Osteoblast (primary cell): ENCODE results near the gene UBE2D3. TPM values are rescaled to one million over a fixed set of nuclear protein-coding genes. Genes with fewer than 3 reads are reported as not detected.

Experiments
- DNase-seq: peaks from one replicate; pipeline ENCODE4 v3.0.0; 2011; ENCODE audit warnings: low spot score, mixed read lengths; ENCODE audit not compliant: insufficient read length; ENCODE audit errors: missing footprints
- H2AFZ ChIP-seq: 2 replicates; pipeline ENCODE4 v1.6.0; 2011; ENCODE audit warnings: mild to moderate bottlenecking, low read length
- H3K27ac ChIP-seq: 2 replicates; pipeline ENCODE4 v1.5.1; 2011; ENCODE audit warnings: mild to moderate bottlenecking, low read depth, low read length, moderate library complexity
- H3K27me3 ChIP-seq: 2 replicates; pipeline ENCODE4 v1.6.0; 2012; ENCODE audit warnings: mild to moderate bottlenecking, control low read depth, inconsistent platforms, low read length, moderate library complexity; ENCODE audit not compliant: insufficient read depth
- H3K36me3 ChIP-seq: 2 replicates; pipeline ENCODE4 v1.5.1; 2011; ENCODE audit warnings: mild to moderate bottlenecking, low read length, control low read depth, moderate library complexity; ENCODE audit not compliant: insufficient read depth
- H3K4me1 ChIP-seq: 2 replicates; pipeline ENCODE4 v1.5.1; 2011; ENCODE audit warnings: mild to moderate bottlenecking, low read length, control low read depth, moderate library complexity; ENCODE audit not compliant: insufficient read depth
- H3K4me2 ChIP-seq: 2 replicates; pipeline ENCODE4 v1.6.0; 2011; ENCODE audit warnings: mild to moderate bottlenecking, low read length; ENCODE audit not compliant: insufficient read depth
- H3K4me3 ChIP-seq: fragments of 200-600 bp; sonication (generic); 3 replicates; pipeline ENCODE4 v1.5.1; 2012; ENCODE audit warnings: mild to moderate bottlenecking, low read length, inconsistent platforms; ENCODE audit not compliant: insufficient read depth
- H3K79me2 ChIP-seq: 2 replicates; pipeline ENCODE4 v1.6.0; 2012; ENCODE audit warnings: mild to moderate bottlenecking, low read length, control low read depth, inconsistent platforms; ENCODE audit not compliant: insufficient read depth
- H3K9me3 ChIP-seq: 2 replicates; pipeline ENCODE4 v1.5.1; 2011; ENCODE audit warnings: low read depth, low read length, control low read depth
- H4K20me1 ChIP-seq: 2 replicates; pipeline ENCODE4 v1.6.0; 2012; ENCODE audit warnings: mild to moderate bottlenecking, low read length, control low read depth; ENCODE audit not compliant: insufficient read depth
- CTCF ChIP-seq: IDR thresholded peaks from 2 replicates; pipeline ENCODE4 v1.5.1; 2011; ENCODE audit warnings: mild to moderate bottlenecking, low read depth, low read length, moderate library complexity; ENCODE audit errors: extremely low read depth
- total RNA-seq: library from RNA; depleted of rRNA; stranded (reverse); fragments of >200 nt; gene quantifications from 2 replicates; pipeline ENCODE4 v1.2.3, GENCODE V29; 2012

Gene UBE2D3
- total RNA-seq, 1 donor: 426 TPM

- Histone ChIP-seq H3K4me3 (no peak overlapping the region), H3K27me3 (no peaks in the 10 kb centered on the region), H3K27ac (no peak overlapping the region), H3K79me2 (peaks cover 19% of the 10 kb centered on the region), H3K4me1 (peaks cover 8% of the 10 kb centered on the region), H3K9me3 (no peaks in the 10 kb centered on the region), H3K4me2 (no peak overlapping the region), H2AFZ (no peak overlapping the region), H4K20me1 (no peaks in the 10 kb centered on the region), H3K36me3 (no peaks in the 10 kb centered on the region)
- no peak for TF ChIP-seq CTCF
- DNase-seq: no peak
Observed at GRCh38 chr4:102832105-102832504, 4.8 kb upstream of the UBE2D3 start.

- H3K4me2 ChIP-seq: no peak overlapping the region
- H2AFZ ChIP-seq: no peak overlapping the region
- no peaks in the 10 kb centered on the region for H3K36me3 ChIP-seq
- H4K20me1 ChIP-seq: peaks cover 14% of the 10 kb centered on the region
- peaks cover 40% of the 10 kb centered on the region for H3K79me2 ChIP-seq
- no peak overlapping the region for H3K4me3 ChIP-seq
- no peaks in the 10 kb centered on the region for H3K27me3 ChIP-seq
- no peaks in the 10 kb centered on the region for H3K9me3 ChIP-seq
- no peak for DNase-seq
- no peak overlapping the region for H3K27ac ChIP-seq
- H3K4me1 ChIP-seq: peaks cover 10% of the 10 kb centered on the region
- TF ChIP-seq CTCF: no peak
Observed at GRCh38 chr4:102829803-102830202, 2.5 kb upstream of the UBE2D3 start.

GRCh38 chr4:102828497-102828808 lies 1.1 kb upstream of the UBE2D3 start:
- Histone ChIP-seq H2AFZ (peak overlapping the region; percentile 94), H4K20me1 (peaks cover 28% of the 10 kb centered on the region), H3K4me1 (peaks cover 21% of the 10 kb centered on the region), H3K36me3 (peaks cover 3% of the 10 kb centered on the region), H3K4me2 (peak overlapping the region; percentile 97), H3K27me3 (no peaks in the 10 kb centered on the region), H3K27ac (peak overlapping the region; percentile 96), H3K4me3 (peak overlapping the region; percentile 95), H3K79me2 (peaks cover 54% of the 10 kb centered on the region), H3K9me3 (no peaks in the 10 kb centered on the region)
- no peak for DNase-seq
- TF ChIP-seq CTCF: no peak

- TF ChIP-seq CTCF: no peak
- Histone ChIP-seq H3K9me3 (no peaks in the 10 kb centered on the region), H3K4me2 (peak overlapping the region; percentile 97), H3K27me3 (no peaks in the 10 kb centered on the region), H3K79me2 (peaks cover 59% of the 10 kb centered on the region), H3K27ac (peak overlapping the region; percentile 96), H3K4me1 (peaks cover 27% of the 10 kb centered on the region), H3K36me3 (peaks cover 8% of the 10 kb centered on the region), H4K20me1 (peaks cover 33% of the 10 kb centered on the region), H3K4me3 (peak overlapping the region; percentile 95), H2AFZ (peak overlapping the region; percentile 94)
- peak; percentile 90 for DNase-seq
Observed at GRCh38 chr4:102827674-102828496, 534 bp upstream of the UBE2D3 start.
